HG03280 (cell line): ENCODE measurements around the gene CDC123.
"Not testable (repeated sequence)": the region's sequence is repeated elsewhere in the genome, so short reads cannot be mapped to it uniquely, and the experiment has no call there.

ENCODE experiments used
- ATAC-seq: cut with Tn5 transposase; IDR thresholded peaks from one replicate; pipeline ENCODE4 v1.9.1; 2021; ENCODE audit warnings: mild to moderate bottlenecking, moderate library complexity; ENCODE audit not compliant: unreplicated experiment

The CDC123 gene

GRCh38 chr10:12195603-12196506, at the start of gene CDC123, which contains the start of gene NUDT5:
TSS of gene CDC123 (plus strand) at chr10:12196188. CDS start at chr10:12196246, 58 bp downstream.
TSS of gene NUDT5 (minus strand) at chr10:12195891. CDS start at chr10:12186291, 9,600 bp downstream.
- peak; percentile 93 for ATAC-seq

DNA sequence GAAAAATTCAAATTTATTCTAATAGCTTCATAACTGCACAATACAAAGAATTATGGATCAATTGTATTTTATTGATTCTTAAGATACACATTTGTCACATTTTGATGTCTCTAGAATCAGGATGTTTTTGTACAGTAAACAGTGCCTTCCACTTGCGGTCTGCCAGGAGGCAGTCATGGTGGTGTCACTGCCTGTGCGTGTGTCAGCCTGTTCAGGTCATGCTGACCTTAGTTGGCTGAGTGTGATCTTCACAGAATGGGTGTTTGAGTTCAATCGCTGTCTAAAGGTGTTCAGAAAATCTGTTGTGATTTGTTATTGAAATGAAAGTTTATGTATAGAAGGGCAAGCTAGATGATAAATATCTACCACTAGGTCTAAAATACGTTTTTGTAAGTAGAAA, 45.8 kb upstream of the CDC123 start:
- no peak for ATAC-seq

- no peak for ATAC-seq
Observed at GRCh38 chr10:12154516-12154915, 41.5 kb upstream of the CDC123 start.

DNA sequence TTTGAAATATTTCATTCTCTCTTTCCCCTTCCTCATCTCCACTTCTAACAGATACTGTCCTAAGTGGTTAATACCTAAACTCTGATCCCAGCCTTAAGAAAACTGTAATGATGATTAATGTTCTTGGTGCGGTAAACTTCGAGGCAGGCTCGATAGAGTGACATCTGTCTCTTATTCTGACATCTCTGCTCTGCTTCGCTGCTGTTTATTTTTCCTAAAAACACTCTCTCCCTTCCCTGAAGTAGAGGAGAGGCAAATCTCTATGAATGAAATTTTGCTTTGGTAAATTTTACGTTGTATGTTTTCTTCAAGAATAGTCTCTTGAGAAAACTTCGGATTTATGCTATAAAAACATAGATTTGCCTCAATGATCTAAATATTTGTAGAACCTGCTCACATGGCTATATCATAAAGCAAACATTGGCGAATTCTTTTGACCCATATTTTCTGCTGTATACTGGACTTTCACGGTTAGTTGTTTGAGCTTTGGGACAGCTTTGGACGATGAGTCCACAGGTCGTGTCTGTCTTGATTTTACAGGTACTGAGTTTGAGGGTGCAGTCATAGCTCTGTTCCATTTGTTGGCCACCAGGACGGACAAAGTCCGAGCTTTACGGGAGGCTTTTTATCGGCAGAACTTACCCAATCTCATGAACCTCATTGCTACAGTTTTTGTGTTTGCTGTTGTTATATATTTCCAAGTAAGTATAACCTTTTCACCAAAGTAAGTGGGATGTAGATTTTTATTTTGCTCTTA, 39.4 kb upstream of the CDC123 start:
- ATAC-seq, result no peak

- no peak for ATAC-seq
Observed at GRCh38 chr10:12158111-12158510, 37.9 kb upstream of the CDC123 start.

GRCh38 chr10:12160664-12161063, 35.3 kb upstream of the CDC123 start:
- ATAC-seq, result no peak

GRCh38 chr10:12162927-12163326, 33.1 kb upstream of the CDC123 start:
- no peak for ATAC-seq

DNA sequence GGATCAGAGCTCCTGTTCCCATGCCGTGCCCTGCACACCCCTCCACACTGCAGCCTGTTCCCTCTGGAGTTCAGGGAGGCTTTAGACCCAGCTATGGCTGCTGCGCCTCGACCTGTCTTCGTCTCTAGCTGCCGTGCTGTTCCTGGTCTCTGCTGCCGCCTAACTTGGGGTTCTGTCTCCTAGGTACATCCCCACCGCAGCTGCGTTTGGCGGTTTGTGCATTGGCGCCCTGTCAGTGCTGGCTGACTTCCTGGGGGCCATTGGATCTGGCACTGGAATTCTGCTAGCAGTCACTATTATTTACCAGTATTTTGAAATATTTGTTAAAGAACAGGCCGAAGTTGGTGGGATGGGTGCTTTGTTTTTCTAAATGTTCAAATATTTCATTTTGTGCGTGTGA, 31.9 kb upstream of the CDC123 start:
- ATAC-seq, result no peak

- ATAC-seq, result no peak
Observed at GRCh38 chr10:12165036-12165435, 31.0 kb upstream of the CDC123 start.

- ATAC-seq, result no peak
Observed at GRCh38 chr10:12165999-12166775, 29.8 kb upstream of the CDC123 start.

DNA sequence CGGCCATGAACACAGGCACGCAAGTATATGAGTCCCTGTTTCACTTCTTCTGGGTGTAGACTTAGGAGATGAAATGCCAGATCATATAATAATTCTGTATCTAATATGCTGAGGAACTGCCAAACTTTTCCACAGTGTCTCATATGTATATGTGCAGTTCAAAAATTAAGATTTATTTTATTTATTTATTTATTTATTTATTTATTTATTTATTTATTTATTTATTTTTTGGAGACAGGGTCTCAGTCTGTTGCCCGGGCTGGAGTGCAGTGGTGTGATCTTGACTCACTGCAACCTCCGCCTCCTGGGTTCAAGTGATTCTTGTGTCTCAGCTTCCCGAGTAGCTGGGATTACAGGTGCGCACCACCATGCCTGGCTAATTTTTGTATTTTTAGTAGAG, 24.5 kb upstream of the CDC123 start:
- ATAC-seq, result not testable (repeated sequence)

- no peak for ATAC-seq
Observed at GRCh38 chr10:12177642-12178041, 18.3 kb upstream of the CDC123 start.

DNA sequence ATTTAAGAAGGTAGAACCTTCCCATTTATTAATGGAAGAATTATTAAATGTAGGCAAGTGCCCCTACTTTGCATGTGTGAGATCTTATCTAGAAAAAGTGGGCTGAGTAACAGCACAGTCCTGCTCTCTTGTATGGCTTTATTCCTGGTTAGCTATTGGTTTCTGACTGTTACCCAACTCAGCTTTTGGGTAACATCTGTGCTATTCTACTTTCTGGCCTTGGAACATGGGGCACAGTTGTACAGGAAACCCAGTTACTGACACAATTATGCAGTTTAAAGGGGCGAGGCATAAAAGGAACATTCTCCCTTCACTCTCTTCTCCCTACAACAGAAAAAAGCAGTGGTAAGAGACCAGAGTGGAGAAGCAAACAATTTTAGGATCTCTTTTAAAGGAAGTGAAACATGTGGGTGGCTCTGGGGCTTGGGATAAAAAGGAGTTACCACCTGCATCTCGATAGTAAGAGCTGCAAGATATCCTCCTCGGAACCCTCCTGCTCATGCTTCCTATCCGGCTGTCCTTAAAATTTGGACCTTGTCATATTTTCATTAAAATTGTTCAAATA, 16.3 kb upstream of the CDC123 start:
- no peak for ATAC-seq

DNA sequence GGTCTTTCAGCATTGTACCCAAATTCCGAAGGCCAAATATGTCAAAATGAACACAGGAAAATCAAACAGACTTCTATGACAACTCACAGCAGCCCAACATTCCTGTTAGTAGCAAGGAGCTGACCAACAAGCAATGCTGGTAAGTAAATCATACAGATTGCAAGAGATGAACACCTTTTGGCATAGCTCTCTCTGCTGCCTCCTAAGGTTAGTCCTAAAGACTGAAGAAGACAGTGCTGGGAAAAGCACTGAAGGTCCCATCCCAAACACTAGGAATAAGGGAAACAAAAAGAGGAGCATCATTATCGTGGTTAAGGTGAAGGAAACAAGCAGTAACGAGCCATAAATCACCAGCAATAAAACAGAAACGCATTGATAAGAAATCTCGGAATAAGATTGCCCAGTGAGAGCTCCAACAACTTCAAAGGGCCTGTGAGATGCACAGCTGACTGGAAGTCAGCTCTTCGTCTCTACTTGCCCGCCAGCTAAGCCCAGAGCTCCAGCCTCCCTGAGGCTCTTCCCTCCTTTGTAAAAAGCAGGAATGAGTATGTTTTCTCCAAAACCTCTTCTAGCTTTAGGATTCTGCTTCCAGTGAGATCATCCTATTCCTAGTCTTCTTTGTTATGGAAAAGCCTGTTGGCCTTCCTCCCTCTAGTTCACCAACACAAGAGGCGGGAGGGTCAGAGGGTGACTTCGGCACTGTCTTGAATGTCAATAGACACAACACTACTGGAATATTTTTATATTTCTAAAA, 15.6 kb upstream of the CDC123 start:
- ATAC-seq, result no peak

- ATAC-seq, result peak; percentile 91
Observed at GRCh38 chr10:12181065-12181775, 14.8 kb upstream of the CDC123 start.

DNA sequence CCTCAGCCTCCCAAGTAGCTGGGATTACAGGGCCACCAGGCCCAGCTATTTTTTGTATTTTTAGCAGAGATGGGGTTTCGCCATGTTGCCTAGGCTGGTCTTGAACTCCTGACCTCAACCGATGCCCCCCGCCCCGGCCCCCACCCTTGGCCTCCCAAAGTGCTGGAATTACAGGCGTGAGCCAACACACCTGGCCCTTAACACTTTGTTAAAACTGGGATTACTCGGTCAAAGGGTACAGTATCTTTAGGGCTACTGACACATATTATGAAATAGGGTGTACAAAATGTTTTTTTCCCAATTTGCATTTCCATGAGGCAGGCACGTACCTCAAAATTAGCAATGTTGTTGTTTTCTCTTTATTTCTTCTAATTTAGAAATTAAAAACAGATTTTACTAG, 11.8 kb upstream of the CDC123 start:
- ATAC-seq, result no peak

DNA sequence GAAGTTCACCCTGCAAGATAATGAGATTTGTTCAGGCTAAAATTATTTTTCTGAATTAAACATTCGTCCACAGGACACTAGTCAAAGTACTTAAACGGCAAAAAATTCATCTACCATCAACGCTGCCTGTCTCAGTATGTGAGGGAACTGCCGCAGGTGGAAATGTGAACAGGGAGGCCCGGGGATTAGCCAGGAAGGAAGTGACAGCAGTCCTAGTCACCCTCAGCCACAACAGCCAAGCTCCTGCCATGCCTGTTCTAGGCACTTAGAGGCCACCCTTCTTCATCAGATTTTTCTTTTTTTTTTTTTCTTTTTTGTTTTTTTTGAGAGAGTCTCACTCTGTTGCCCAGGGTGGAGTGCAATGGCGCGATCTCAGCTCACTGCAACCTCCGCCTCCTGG, 9.7 kb upstream of the CDC123 start:
- ATAC-seq, result no peak

- no peak for ATAC-seq
Observed at GRCh38 chr10:12187321-12187905, 8.6 kb upstream of the CDC123 start.

DNA sequence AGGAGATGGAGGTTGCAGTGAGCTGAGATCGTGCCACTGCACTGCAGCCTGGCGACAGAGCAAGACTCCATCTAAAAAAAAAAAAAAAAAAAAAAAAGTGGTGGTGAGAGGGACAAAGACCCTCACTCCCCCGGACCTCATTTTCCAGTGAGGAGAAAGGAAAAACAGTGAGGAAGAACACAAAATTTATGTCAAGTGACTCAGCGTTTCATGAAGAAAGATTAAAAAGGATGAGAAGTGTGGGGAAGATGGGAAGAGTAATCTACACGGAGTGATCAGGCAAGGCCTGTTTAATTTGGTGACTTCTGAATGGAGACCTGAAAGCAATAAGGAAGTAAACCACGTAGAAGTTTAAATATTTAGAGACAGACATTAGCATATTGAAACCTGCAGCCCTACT, 7.3 kb upstream of the CDC123 start:
- no peak for ATAC-seq
